ENCODE data around the gene CDKN3.
"Not testable (repeated sequence)": the region's sequence is repeated elsewhere in the genome, so short reads cannot be mapped to it uniquely, and the experiment has no call there.

The CDKN3 gene

GRCh38 chr14:54457609-54457996 is 60.8 kb downstream of the CDKN3 start:
- DNase-seq, result no peak

DNA sequence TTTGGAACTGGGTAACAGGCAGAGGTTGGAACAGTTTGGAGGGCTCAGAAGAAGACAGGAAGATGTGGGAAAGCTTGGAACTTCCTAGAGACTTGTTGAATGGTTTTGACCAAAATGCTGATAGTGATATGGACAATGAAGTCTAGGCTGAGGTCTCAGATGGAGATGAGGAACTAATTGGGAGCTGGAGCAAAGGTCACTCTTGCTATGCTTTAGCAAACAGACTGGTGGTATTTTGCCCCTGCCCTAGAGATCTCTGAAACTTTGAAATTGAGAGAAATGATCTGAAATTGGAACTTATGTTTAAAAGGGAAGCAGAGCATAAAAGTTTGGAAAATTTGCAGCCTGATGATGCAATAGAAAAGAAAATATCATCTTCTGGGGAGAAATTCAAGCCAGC is 61.7 kb downstream of the CDKN3 start:
- DNase-seq, result not testable (repeated sequence)

GRCh38 chr14:54459106-54459505 is 62.3 kb downstream of the CDKN3 start:
- no peak for DNase-seq

DNA sequence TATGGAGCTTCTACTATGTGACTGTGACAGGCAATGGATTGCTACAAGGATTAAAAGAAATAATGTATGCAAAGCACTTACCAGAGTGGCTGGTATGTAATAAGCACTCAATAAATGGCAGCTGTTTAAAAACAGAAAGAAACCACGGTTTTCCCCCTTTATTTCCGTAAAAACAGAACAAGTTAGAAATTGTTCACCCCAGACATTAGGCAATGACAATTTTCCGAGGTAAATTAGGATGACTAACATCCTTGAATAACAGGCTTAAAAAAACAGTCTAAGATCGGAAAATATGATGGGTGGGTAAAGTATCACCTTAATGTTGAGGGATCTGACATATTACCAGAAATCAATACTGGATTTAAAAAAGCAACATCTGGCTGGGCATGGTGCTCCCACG is 65.2 kb downstream of the CDKN3 start:
- DNase-seq, result no peak

- no peak for DNase-seq
These were observed 68.8 kb downstream of the CDKN3 start for GRCh38 chr14:54465654-54466053.

DNA sequence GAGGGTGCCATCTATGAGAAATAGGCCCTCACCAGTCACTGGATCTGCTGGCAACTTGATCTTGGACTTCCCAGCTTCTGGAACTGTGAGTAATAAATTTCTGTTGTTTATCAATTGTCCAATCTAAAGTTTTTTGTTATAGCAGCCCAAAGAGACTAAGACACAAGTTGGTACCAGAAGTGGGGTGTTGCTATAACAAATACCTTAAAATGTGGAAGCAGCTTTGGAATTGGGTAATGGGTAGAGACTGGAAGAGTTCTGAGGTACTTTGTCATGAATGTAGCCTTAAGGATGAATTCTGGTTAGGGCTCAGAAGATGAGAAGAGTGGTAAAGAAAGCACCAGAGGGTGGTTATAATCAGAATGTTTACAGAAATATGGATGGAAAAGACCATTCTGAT is 70.5 kb downstream of the CDKN3 start:
- no peak for DNase-seq

Measured in right forelimb (tissue), 1 donor.